22Rv1 (cell line): ENCODE results near the gene ASPHD2.

Experiments used
- H3K27ac ChIP-seq: fragments of 450-650 bp; 2 replicates; pipeline ENCODE4 v1.5.1; 2017
- ZFX ChIP-seq: fragments of 450-650 bp; IDR thresholded peaks from 2 replicates; pipeline ENCODE4 v1.6.1; 2017; ENCODE audit warnings: antibody characterized with exemption, borderline replicate concordance
- TF ChIP-seq, protein P1 (sequence below): fragments of 450-650 bp; IDR thresholded peaks from 2 replicates; pipeline ENCODE4 v1.5.1; 2017; ENCODE audit warnings: mild to moderate bottlenecking

Gene ASPHD2

DNA sequence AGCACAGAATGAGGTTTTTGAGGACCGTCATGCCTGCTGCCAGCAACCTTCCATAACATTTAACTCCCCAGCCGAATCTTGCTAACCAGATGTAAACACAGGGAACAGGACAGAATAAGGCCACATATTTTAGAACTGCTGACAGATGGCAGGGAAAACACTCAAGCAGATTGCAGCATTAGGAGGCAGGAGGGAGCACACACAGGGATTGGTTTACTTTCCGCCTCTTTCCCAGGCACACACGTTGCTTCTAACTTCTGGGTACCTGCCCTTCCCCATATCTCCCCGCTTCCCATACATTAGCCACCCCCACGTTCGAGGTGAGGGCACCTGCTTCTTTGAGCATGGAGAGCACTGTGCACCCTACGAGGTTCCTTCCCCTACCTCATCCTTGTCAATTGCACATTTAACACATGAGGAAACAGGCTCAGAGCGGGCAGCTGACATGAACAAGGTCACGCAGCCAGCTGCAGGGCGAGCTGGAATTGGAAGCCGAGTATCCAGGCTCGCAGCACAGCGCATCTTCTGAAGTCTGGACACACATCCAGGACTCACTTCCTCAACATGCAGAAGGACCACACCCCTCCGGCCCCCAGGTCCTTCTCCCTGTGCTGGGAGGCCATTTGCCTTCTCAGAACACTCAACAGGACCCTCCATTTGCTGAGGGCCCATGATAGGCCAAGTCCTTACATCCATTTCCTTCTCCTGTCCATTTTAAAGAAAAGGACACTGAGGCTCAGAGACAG is 18.7 kb downstream of the ASPHD2 start:
- H3K27ac ChIP-seq = no peak overlapping the region
- no peak for TF ChIP-seq ZFX
- TF ChIP-seq, protein P1, sequence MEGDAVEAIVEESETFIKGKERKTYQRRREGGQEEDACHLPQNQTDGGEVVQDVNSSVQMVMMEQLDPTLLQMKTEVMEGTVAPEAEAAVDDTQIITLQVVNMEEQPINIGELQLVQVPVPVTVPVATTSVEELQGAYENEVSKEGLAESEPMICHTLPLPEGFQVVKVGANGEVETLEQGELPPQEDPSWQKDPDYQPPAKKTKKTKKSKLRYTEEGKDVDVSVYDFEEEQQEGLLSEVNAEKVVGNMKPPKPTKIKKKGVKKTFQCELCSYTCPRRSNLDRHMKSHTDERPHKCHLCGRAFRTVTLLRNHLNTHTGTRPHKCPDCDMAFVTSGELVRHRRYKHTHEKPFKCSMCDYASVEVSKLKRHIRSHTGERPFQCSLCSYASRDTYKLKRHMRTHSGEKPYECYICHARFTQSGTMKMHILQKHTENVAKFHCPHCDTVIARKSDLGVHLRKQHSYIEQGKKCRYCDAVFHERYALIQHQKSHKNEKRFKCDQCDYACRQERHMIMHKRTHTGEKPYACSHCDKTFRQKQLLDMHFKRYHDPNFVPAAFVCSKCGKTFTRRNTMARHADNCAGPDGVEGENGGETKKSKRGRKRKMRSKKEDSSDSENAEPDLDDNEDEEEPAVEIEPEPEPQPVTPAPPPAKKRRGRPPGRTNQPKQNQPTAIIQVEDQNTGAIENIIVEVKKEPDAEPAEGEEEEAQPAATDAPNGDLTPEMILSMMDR = no peak

DNA sequence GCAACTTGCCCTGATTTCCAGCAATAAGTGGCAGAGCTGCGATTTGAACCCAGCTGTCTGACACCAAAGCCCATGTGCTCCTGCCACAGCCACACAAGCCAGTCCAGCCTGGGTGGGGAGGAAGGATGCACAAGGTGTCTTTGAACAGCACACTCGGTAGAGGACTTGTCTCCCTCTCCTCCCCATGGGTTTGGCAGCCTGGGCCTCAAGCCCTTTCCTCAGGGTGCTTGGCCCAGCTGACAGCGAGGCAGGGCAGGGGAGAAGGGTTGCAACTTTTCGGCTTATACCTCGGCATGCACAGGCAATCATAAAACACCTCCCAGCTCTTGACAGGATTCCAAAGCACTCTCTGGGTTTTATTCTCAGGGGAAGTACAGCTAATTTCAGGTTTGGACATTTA is 19.3 kb downstream of the ASPHD2 start:
- TF ChIP-seq, protein P1 = no peak
- no peak for TF ChIP-seq ZFX
- no peak overlapping the region for H3K27ac ChIP-seq

DNA sequence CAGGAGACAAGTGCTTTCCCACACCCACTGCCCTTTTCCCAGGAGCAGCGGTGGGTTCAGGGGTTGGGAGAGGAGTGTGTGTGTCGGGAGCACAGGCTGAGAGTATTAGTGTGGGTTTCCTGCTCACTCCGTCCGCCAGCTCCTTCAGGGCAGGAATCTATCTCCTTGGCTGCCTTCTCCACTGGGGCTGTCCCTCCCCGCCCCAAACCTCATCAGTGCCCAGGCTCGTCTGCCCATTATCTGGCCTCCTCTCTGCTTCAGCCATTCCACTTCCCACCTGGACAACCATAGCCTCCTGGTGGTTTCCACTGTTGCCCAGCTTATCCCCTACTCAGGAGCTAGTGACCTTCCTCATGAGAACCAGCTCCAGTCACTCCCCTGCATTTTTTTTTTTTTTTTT is 19.9 kb downstream of the ASPHD2 start:
- H3K27ac ChIP-seq = no peak overlapping the region
- TF ChIP-seq, protein P1 = no peak
- TF ChIP-seq ZFX = no peak

DNA sequence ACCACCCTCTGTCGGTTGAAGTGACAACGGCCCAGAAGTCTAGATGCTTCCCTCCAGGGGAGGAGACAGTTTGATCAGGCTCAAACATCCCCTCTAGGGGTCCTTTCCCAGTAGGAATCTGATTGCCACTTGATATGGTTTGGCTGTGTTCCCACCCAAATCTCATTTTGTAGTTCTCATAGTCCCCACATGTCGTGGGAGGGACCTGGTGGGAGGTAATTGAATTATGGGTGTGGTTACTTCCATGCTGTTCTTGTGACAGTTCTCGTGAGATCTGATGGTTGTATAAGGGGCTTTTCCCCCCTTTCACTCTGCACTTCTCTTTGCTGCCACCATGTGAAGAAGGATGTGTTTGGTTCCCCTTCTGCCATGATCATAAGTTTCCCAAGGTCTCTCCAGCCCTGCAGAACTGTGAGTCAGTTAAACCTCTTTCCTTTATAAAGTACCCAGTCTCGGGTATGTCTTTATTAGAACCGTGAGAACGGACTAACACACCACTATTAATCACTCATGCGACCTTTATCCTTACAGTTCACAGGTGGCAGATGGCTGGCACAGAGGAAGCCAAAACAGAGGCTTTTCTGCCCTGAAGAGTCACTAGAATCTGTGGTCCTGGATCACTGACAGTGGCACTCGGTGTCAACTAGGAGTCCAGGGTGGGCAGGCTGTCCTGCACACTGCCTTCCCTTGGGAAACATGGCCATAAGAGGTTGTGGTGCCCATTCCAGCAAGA is 21.6 kb downstream of the ASPHD2 start:
- TF ChIP-seq, protein P1 = no peak
- TF ChIP-seq ZFX = no peak
- H3K27ac ChIP-seq = no peak overlapping the region

DNA sequence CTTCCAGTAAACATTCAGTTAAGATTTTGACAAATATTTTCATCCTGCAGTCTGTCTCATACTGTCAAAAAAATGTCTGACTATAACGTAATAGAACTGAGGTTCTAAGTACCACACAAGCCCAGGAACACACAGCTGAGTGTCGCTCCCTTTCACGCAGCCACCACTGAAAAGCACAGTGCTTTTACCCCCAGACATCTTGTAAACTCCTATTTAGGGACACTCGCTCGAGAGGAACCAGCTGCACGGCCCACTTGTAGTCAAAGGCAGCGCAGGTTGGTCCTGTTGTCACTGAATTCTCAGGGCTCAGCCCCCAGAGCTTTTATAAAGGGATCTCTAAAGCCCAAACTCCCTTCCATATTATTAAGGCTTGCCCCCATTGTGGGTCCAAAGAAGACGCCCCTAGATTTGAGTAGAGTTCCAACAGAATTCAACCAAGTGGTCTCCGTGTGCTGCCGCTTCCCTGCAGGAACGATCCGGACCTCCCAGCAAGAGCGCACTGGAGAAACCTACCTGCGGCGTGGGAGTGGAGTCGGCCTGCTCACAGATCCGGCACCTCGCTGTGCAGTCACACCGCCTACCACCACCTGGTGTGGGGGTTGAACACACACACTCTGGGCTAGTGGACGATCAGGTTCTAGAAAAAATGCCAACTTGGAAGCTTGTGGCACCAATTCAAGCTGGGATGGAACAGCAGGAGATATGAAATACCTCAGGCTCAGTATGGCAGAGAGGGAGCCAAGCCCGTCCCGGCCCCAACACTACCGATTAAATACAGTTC is 23.4 kb downstream of the ASPHD2 start:
- TF ChIP-seq, protein P1 = no peak
- no peak for TF ChIP-seq ZFX
- no peak overlapping the region for H3K27ac ChIP-seq

DNA sequence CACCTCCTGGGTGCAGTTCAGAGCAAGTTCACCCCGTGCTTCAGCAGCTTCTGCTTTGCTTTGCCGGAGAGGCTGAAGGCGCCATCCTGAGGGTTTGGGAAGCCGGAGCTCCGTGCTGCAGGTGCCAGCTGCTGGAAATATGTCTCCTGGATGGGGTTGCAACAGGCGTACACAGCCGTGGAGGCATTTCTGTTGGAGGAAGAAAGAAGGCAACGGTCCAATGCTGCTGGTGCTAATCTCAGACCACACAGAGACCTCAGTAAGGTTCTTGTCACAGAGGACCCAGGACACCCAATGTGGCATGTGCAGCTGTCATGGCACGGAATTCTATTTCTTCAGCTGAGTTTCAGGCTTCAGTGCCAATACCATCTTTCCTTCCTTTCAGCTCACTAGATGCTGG is 24.2 kb downstream of the ASPHD2 start:
- TF ChIP-seq, protein P1 = no peak
- TF ChIP-seq ZFX = no peak
- no peak overlapping the region for H3K27ac ChIP-seq
